NCI-H1436 (cell line): ENCODE results near the gene PTK6.
"Not testable (repeated sequence)": the region's sequence is repeated elsewhere in the genome, so short reads cannot be mapped to it uniquely, and the experiment has no call there.

ENCODE experiments used
- DNase-seq: peaks from one replicate; lab custom pipeline; 2025; lab: John Stamatoyannopoulos, UW

Gene PTK6

GRCh38 chr20:63568986-63569949 lies 32.1 kb upstream of the PTK6 start:
- no peak for DNase-seq

DNA sequence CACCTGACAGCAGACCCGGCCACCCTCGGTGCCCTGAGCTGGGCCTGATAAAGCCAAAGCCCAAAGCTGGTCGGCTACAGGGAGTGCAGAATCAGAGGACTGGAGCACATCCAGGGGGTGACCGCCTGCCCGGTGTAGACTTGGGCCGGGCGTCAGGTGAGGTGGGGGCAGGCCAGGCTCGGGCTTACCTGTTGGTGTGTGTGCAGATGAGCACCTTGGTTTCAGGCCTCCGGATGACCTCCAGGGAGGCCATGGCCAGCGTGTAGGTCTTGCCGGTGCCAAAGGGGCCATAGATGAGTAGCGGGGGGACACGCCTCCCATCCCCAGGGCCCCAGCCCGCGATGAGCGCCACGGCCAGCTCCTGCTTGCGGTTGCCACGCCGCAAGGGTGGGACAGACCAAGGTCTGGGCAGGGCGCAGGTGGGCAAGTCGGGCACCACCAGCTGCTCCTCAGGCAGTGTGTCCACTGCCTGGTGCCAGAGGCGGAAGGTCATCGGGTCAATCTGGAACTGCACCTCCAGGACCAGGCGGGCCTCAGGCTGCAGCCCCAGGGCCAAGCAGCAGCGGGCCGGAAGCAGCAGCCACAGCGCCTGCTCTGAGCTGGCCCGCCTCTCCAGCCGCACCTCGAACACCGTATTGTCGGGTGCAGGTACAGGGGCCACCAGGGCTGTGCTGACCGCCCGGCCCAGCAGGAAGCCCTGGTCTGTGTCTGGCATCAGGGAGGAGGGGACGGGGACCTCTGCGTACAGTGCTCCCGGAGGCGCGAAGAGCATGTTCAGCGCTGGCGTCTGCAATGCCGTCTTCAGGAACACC lies 31.2 kb upstream of the PTK6 start:
- no peak for DNase-seq

GRCh38 chr20:63567386-63568169 lies 30.4 kb upstream of the PTK6 start:
- DNase-seq, result no peak

DNA sequence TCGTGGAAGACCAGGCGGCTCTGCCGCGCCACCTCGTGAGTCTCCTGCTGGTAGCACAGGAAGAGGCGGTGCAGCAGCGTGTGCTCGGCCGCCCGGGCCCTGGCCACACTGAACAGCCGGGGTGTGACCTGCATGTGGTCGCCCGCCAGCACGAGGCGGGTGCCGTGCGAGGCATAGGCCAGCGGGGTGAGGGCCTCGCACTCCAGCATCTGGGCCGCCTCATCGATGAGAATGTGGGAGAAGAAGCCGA lies 29.9 kb upstream of the PTK6 start:
- no peak for DNase-seq

GRCh38 chr20:63566395-63567135 lies 29.4 kb upstream of the PTK6 start:
- DNase-seq, result no peak

DNA sequence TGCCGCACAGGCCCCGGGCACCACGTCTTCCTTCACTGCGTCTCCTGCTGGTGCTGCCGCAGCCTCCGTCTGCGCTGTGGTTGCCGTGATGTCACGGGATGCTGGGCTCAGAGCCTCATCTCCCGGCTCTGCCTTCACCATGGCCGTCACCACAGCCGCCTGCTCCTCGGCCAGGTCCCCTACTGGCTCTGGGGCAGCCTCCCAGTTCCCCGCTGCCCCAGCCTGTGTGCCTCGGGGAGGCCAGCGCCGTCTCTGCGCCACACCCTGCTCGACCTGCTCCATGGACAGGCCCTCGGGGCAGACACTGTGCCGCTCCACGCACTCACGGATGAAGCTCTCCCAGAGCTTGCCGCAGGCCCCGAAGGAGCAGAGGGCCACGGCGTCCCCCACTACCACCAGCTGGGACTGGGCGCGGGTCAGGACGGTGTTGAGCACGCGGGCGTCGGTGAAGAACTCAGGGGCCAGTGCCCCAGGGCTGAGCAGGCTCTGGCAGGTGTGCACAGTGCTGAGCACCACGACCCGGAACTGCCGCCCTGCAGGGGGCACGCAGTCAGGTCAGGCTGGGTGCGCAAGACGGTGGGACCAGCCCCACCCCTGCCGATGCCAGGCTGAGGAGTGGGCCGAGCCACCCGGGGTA lies 28.6 kb upstream of the PTK6 start:
- DNase-seq, result no peak

DNA sequence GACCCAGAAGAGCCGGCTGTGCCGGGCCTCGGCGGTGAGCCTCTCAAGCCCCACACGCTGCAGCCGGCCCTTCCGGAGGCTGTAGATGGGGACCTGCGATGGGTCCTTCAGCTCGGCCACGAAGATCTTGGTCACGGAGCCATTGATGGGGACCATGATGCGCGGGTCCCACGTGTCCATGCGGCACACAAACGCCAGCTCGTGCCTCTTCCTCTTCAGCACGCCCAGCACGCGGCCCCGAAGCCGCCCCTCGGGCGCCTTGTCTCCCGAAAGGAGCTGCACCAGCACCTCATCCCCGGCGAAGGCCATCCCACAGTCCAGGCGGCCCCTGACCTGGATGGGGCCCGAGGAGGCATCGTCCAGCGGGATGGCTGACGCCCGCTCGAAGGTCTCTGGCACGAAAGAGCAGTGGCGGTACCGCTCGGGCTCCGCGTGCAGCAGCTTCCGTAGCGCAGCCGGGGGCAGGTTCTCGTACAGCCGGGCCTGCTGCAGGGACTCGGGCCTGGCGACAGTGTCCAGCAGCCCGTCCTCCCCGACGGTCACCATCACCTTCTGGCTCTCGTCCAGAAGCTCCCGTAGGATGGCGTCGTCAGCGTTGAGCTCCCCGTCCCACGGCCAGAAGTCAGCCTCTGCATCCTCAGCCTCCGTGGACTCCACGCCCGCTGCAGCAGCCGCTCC lies 28.0 kb upstream of the PTK6 start:
- no peak for DNase-seq

DNA sequence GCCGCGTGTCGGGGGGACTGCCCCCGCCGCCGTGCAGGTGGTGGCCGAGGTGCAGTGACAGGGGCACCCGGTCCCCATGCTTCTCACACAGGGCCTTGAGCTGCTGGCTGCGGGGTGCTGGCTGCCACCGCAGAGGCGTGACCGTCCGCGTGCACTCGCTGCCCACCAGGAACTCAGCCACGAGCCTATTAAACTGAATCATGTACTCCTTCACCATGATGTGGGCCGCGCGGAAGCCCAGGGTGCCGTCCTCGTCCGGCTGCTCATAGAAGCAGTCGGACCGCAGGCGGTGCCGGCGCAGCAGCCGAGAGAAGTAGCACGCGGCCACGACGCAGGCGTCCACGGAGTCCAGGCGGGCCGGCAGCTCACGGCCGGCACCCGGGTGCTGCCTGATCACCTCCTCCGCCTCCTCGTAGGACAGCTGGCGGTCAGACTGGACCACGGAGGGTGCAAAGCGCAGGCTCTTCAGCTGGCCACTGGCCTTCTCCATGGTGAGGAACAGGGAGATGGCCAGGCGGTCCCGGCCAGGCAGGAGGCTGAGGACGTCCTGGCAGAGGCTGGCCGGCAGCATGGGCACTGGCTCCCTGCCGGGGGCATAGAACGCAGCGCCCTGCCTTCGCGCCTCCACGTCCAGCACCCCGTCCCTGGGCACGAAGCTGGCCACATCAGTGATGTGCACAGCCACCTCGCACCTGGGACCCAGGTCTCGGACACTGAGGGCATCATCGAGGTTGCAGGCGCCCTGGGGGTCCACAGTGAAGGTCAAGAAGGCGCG lies 27.0 kb upstream of the PTK6 start:
- DNase-seq, result no peak

DNA sequence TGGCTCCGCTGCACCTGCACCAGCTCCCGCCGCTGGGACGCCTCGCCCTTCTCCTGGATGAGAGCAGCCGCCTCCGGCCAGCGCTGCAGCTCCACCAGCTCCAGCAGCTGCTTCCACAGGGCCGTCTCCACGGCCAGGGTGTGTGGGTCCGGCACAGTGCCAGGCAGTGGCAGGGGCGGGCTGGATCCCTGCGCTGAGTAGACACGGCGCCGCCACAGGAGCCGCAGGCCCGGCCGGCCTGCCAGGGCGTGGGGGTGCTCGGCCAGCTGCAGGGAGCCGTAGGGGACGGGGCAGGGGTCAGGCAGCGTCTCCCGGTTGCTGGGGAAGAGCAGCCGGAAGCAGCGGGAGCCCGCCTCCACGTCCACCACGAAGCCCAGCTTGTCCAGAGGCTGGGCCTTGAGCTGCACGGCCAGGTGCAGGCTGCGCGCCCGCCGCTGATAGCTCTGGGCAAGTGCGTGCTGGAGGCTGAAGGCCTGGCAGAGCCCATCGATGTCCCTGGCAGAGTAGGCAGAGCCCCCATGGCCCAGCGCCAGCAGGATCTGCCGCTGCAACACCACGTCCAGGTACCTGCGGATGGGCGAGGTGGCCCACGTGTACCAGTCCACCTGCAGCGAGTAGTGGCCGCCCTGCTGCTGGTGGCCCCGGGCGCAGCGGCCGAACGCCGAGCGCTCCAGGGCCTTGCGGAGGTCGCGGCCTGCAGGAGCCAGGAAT lies 26.2 kb upstream of the PTK6 start:
- DNase-seq, result no peak

- DNase-seq, result peak; percentile 37
These were observed 25.5 kb upstream of the PTK6 start for GRCh38 chr20:63562461-63563224.

DNA sequence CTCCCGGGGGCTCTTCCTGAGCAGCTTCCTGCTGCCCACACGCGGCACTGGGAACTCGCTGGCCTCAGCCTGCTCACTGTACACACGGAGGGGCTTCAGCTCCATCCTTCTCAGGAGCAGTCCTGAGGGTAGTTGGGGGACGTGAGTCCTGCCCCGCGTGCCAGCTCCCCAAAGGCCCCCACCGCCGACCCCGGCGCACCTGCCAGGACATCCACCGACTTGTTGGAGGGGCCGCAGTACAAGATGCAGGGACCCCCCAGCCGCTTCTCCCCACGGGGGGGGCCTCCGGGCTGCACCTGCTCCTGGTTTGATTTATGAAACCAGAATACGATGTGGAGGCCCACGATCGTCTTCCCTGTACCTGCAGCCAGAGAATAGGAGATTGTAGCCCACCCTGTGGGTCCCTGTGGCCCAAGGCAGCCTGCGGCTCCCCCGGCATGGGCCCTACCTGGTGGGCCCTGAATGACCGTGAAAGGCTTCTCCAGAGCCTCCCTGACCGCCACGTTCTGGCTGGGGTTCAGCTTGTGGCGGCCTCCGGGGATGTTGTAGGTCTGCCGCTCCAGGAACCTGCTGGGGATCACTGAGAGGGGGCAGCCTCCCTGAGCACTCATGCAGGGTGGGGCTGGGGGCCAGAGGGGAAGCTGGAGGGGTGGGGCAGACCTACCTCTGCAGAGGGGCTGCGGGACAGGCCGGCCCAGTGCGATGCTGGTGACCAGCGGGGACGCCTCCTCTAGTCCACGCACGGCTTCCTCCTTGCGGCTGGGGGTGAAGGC lies 24.6 kb upstream of the PTK6 start:
- no peak for DNase-seq

GRCh38 chr20:63560856-63561609 lies 23.9 kb upstream of the PTK6 start:
- no peak for DNase-seq

DNA sequence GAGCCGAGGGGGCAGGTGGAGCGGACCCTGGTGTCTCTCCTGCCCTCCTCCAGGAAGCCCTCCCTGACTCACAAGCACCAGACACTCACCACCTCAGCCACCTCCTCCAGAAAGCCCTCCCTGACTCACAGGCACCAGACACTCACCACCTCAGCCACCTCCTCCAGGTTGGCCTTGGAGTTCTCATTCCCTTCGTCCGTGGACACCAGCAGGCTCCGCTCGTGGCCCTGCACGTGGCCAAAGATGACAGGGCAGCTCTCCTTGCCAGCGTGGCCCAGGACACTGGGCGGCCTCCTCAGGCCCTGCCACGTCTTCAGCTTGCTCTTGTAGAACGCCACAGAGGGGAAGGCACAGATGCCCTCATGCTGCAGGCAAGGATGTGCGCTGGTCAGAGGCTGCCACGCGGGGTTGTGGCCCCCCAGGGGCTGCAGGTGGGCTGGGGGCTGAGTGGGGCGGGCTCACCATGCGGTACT lies 23.2 kb upstream of the PTK6 start:
- no peak for DNase-seq

- DNase-seq, result not testable (repeated sequence)
These were observed 22.5 kb upstream of the PTK6 start for GRCh38 chr20:63559485-63560332.

- no peak for DNase-seq
These were observed 21.8 kb upstream of the PTK6 start for GRCh38 chr20:63558804-63559484.
